GM12801 (cell line): ENCODE data around the gene ZNF428.

Experiments used
- CTCF ChIP-seq: IDR thresholded peaks from one replicate; pipeline ENCODE4 v1.5.1; 2011; ENCODE audit warnings: control low read depth; ENCODE audit not compliant: insufficient read length; ENCODE audit errors: extremely low read depth

ZNF428 gene

GRCh38 chr19:43660971-43661360 lies 41.5 kb upstream of the ZNF428 start:
- TF ChIP-seq CTCF, result no peak

GRCh38 chr19:43660301-43660970 lies 41.0 kb upstream of the ZNF428 start:
- TF ChIP-seq CTCF, result no peak

- no peak for TF ChIP-seq CTCF
These were observed 39.1 kb upstream of the ZNF428 start for GRCh38 chr19:43658494-43658893.

GRCh38 chr19:43658001-43658400 lies 38.6 kb upstream of the ZNF428 start:
- no peak for TF ChIP-seq CTCF

- no peak for TF ChIP-seq CTCF
These were observed 37.0 kb upstream of the ZNF428 start for GRCh38 chr19:43656436-43656835.

- TF ChIP-seq CTCF, result no peak
These were observed 33.1 kb upstream of the ZNF428 start for GRCh38 chr19:43652546-43652874.

- peak; percentile 42 for TF ChIP-seq CTCF
These were observed 32.5 kb upstream of the ZNF428 start for GRCh38 chr19:43651758-43652545.
